ENCODE data around the gene DHRS7B.

The DHRS7B gene

GRCh38 chr17:21127509-21128077 lies 829 bp downstream of the DHRS7B start:
- H3K4me3 ChIP-seq (ENCODE audit: control insufficient read depth, low read depth, low read length) = peak overlapping the region; percentile 95
- TF ChIP-seq CTCF (conservative IDR thresholded peaks at IDR 0.05; ENCODE audit: control insufficient read depth, insufficient read depth, low read depth, low read length) = no peak
- DNase-seq (ENCODE audit: low read depth) = peak; percentile 4

- H3K4me3 ChIP-seq (ENCODE audit: control insufficient read depth, low read depth, low read length) = no peak overlapping the region
- DNase-seq (ENCODE audit: low read depth) = peak; percentile 69
- peak; percentile 63 for TF ChIP-seq CTCF (conservative IDR thresholded peaks at IDR 0.05; ENCODE audit: control insufficient read depth, insufficient read depth, low read depth, low read length)
These were observed 2.4 kb downstream of the DHRS7B start for GRCh38 chr17:21129023-21129681.

GRCh38 chr17:21131137-21131536 lies 4.4 kb downstream of the DHRS7B start:
- DNase-seq (ENCODE audit: low read depth) = no peak
- H3K4me3 ChIP-seq (ENCODE audit: control insufficient read depth, low read depth, low read length) = no peak overlapping the region

GRCh38 chr17:21132428-21132827 lies 5.7 kb downstream of the DHRS7B start:
- no peak overlapping the region for H3K4me3 ChIP-seq (ENCODE audit: control insufficient read depth, low read depth, low read length)
- DNase-seq (ENCODE audit: low read depth) = peak; percentile 18
- no peak for TF ChIP-seq CTCF (conservative IDR thresholded peaks at IDR 0.05; ENCODE audit: control insufficient read depth, insufficient read depth, low read depth, low read length)

More at GRCh38 chr17:21131137-21131536, 4.4 kb downstream of the DHRS7B start:
- TF ChIP-seq CTCF (conservative IDR thresholded peaks at IDR 0.05; ENCODE audit: control insufficient read depth, insufficient read depth, low read depth, low read length) = no peak

- no peak overlapping the region for H3K4me3 ChIP-seq (ENCODE audit: control insufficient read depth, low read depth, low read length)
- no peak for TF ChIP-seq CTCF (conservative IDR thresholded peaks at IDR 0.05; ENCODE audit: control insufficient read depth, insufficient read depth, low read depth, low read length)
- DNase-seq (ENCODE audit: low read depth) = no peak
These were observed 7.8 kb downstream of the DHRS7B start for GRCh38 chr17:21134559-21134958.

GRCh38 chr17:21140911-21141310 lies 14.1 kb downstream of the DHRS7B start:
- no peak for DNase-seq (ENCODE audit: low read depth)
- H3K4me3 ChIP-seq (ENCODE audit: control insufficient read depth, low read depth, low read length) = no peak overlapping the region
- TF ChIP-seq CTCF (conservative IDR thresholded peaks at IDR 0.05; ENCODE audit: control insufficient read depth, insufficient read depth, low read depth, low read length) = no peak
